ENCODE data around the gene LYG1.
"Not testable (repeated sequence)": the region's sequence is repeated elsewhere in the genome, so short reads cannot be mapped to it uniquely, and the experiment has no call there.

The LYG1 gene

DNA sequence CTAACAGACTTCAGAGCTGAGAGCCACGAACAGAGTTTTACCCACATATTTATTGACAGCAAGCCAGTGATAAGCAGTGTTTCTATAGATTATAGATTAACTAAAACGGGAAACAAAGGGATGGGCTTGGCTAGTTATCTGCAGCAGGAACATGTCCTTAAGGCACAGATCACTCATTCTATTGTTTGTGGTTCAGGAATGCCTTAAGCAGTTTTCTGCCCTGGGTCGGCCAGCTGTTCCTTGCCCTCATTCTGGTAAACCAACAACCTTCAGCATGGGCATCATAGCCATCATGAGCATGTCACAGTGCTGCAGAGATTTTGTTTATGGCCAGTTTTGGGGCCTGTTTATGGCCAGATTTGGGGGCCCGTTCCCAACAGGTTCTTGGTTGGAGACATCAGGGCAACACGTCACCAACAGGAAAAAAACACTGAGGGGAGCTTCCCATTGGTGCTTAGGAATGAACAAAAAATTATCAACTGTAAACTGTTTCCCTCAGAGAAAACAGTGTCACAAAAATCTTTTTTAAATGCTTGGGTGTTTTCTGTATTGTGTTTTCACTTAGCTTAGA lies 22.7 kb downstream of the LYG1 start:
- not testable (repeated sequence) for H3K9me3 ChIP-seq (ENCODE audit: control insufficient read depth in 1 of 2, low read length in 2 of 2); H3K27ac ChIP-seq (ENCODE audit: low read depth, low read length); H3K9ac ChIP-seq (ENCODE audit: low read depth in 1 of 2, low read length in 2 of 2); H3K27me3 ChIP-seq (ENCODE audit: control insufficient read depth in 1 of 2, insufficient read depth in 2 of 2, low read length in 2 of 2); H3K36me3 ChIP-seq (ENCODE audit: control insufficient read depth in 1 of 2, insufficient read depth in 2 of 2, low read length in 2 of 2); H3K4me1 ChIP-seq (ENCODE audit: control insufficient read depth in 1 of 2, insufficient read depth in 2 of 2, low read length in 2 of 2); H3K4me3 ChIP-seq (ENCODE audit: low read depth in 1 of 2, low read length in 2 of 2)

DNA sequence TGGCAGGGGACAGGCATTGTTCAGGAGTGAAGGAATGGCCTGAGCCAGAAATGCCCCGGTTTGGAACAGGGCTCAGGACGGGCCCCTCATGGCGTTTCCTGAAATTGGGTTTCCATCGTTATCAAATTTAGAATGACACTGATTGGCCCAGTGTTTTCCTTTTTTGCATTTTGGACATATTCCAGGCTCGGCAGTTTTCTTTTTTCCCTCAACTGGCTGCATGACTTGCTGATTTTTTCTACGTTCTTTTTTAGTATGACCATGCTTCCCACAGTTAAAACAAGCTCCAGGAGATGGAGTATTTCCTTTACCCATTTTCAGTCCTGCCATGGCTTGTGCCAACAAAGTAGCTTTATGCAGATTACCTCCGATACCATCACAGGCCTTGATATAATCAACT lies 25.1 kb downstream of the LYG1 start:
- no peak overlapping the region for H3K27ac ChIP-seq (ENCODE audit: low read depth, low read length)
- no peaks in the 10 kb centered on the region for H3K27me3 ChIP-seq (ENCODE audit: control insufficient read depth in 1 of 2, insufficient read depth in 2 of 2, low read length in 2 of 2)
- no peaks in the 10 kb centered on the region for H3K4me1 ChIP-seq (ENCODE audit: control insufficient read depth in 1 of 2, insufficient read depth in 2 of 2, low read length in 2 of 2)
- H3K9me3 ChIP-seq (ENCODE audit: control insufficient read depth in 1 of 2, low read length in 2 of 2), result peaks cover 5 to 13% of the 10 kb centered on the region in 2 donors
- H3K36me3 ChIP-seq (ENCODE audit: control insufficient read depth in 1 of 2, insufficient read depth in 2 of 2, low read length in 2 of 2), result no peaks in the 10 kb centered on the region
- H3K4me3 ChIP-seq (ENCODE audit: low read depth in 1 of 2, low read length in 2 of 2), result no peak overlapping the region
- H3K9ac ChIP-seq (ENCODE audit: low read depth in 1 of 2, low read length in 2 of 2), result no peak overlapping the region

DNA sequence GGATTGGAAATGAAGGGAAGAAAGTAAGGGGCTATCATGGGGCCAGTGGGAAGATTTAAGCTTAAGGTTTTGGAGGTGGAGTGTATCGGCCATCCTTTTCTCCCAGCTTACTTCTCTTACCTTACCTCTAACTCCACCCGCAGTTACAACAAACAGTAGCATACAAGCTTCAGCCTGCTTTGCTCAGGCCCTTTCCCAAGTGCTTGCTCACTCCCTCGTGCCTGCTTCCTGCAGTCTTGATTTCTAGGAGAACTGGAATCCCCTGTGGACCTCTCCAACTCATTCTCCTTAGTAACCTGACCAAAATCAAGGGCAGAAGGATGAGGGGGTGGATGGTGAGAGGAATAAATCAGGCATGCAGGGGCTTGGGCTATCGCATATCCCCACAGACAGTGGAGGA lies 39.8 kb downstream of the LYG1 start:
- H3K4me1 ChIP-seq (ENCODE audit: control insufficient read depth in 1 of 2, insufficient read depth in 2 of 2, low read length in 2 of 2), result no peaks in the 10 kb centered on the region
- H3K27ac ChIP-seq (ENCODE audit: low read depth, low read length), result no peak overlapping the region
- H3K9ac ChIP-seq (ENCODE audit: low read depth in 1 of 2, low read length in 2 of 2), result no peak overlapping the region
- no peaks in the 10 kb centered on the region for H3K9me3 ChIP-seq (ENCODE audit: control insufficient read depth in 1 of 2, low read length in 2 of 2)
- no peaks in the 10 kb centered on the region for H3K36me3 ChIP-seq (ENCODE audit: control insufficient read depth in 1 of 2, insufficient read depth in 2 of 2, low read length in 2 of 2)
- no peaks in the 10 kb centered on the region for H3K27me3 ChIP-seq (ENCODE audit: control insufficient read depth in 1 of 2, insufficient read depth in 2 of 2, low read length in 2 of 2)
- H3K4me3 ChIP-seq (ENCODE audit: low read depth in 1 of 2, low read length in 2 of 2), result no peak overlapping the region

DNA sequence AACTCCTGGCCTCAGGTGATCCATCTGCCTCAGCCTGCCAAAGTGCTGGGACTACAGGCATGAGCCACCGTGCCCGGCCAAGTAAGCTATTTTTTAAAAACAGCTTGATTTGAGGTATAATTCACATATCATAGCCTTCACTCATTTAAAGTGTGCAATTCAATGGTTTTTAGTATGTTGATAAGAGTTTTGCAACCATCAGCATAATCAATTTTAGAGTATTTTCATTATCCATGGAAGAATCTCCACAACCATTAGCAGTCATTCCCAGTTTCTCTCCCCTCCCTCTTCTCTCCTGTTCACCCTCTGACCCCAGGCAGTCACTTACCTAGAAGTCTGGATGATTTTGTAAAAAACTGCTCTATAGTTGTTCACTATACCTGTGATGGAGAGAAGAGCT lies 40.8 kb downstream of the LYG1 start:
- Histone ChIP-seq H3K9me3 (ENCODE audit: control insufficient read depth in 1 of 2, low read length in 2 of 2) (no peaks in the 10 kb centered on the region), H3K27ac (ENCODE audit: low read depth, low read length) (no peak overlapping the region), H3K4me1 (ENCODE audit: control insufficient read depth in 1 of 2, insufficient read depth in 2 of 2, low read length in 2 of 2) (no peaks in the 10 kb centered on the region), H3K36me3 (ENCODE audit: control insufficient read depth in 1 of 2, insufficient read depth in 2 of 2, low read length in 2 of 2) (no peaks in the 10 kb centered on the region), H3K9ac (ENCODE audit: low read depth in 1 of 2, low read length in 2 of 2) (no peak overlapping the region), H3K4me3 (ENCODE audit: low read depth in 1 of 2, low read length in 2 of 2) (no peak overlapping the region), H3K27me3 (ENCODE audit: control insufficient read depth in 1 of 2, insufficient read depth in 2 of 2, low read length in 2 of 2) (no peaks in the 10 kb centered on the region)

DNA sequence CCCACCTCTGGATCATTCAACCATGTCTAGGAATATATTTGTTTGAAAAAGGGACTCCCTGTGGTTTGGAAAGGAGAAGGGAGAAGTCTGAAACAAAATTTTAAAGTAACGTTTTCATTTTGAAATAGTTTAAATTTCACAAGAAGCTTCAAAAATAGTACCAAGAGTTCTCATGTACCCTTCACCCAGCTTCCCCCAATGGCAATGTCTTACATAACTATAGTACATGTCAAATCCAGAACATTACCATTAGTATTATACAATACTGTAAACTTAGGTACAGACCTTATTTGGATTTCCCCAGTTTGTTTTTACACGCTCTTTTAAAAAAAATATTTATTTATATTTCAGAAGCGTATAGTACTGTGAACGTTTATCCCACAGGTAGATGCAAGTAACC lies 41.5 kb downstream of the LYG1 start:
- Histone ChIP-seq H3K9me3 (ENCODE audit: control insufficient read depth in 1 of 2, low read length in 2 of 2) (no peaks in the 10 kb centered on the region), H3K36me3 (ENCODE audit: control insufficient read depth in 1 of 2, insufficient read depth in 2 of 2, low read length in 2 of 2) (no peaks in the 10 kb centered on the region), H3K27ac (ENCODE audit: low read depth, low read length) (no peak overlapping the region), H3K4me3 (ENCODE audit: low read depth in 1 of 2, low read length in 2 of 2) (no peak overlapping the region), H3K9ac (ENCODE audit: low read depth in 1 of 2, low read length in 2 of 2) (no peak overlapping the region), H3K27me3 (ENCODE audit: control insufficient read depth in 1 of 2, insufficient read depth in 2 of 2, low read length in 2 of 2) (no peaks in the 10 kb centered on the region), H3K4me1 (ENCODE audit: control insufficient read depth in 1 of 2, insufficient read depth in 2 of 2, low read length in 2 of 2) (no peaks in the 10 kb centered on the region)

DNA sequence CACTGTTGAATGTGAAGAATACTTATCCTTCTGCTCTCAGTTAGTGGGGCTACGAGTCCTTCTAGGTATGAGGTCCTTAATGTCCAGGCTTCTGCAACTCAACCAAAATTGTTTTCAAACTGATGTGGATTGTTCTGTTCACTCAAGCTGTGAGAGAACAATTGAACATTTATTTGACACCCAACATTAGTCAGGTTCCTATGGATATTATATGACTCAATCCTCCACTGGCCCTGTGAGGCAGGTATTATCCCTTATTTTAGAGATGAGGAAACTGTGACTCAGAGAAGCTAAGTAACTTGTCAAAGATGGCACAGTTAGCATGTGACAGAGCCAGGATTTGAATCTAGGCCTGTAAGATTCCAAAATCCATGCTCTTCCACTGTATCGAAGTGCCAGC lies 44.3 kb downstream of the LYG1 start:
- no peak overlapping the region for H3K27ac ChIP-seq (ENCODE audit: low read depth, low read length)
- H3K9me3 ChIP-seq (ENCODE audit: control insufficient read depth in 1 of 2, low read length in 2 of 2), result no peaks in the 10 kb centered on the region
- H3K4me1 ChIP-seq (ENCODE audit: control insufficient read depth in 1 of 2, insufficient read depth in 2 of 2, low read length in 2 of 2), result no peaks in the 10 kb centered on the region
- no peaks in the 10 kb centered on the region for H3K36me3 ChIP-seq (ENCODE audit: control insufficient read depth in 1 of 2, insufficient read depth in 2 of 2, low read length in 2 of 2)
- no peak overlapping the region for H3K4me3 ChIP-seq (ENCODE audit: low read depth in 1 of 2, low read length in 2 of 2)
- H3K9ac ChIP-seq (ENCODE audit: low read depth in 1 of 2, low read length in 2 of 2), result no peak overlapping the region
- H3K27me3 ChIP-seq (ENCODE audit: control insufficient read depth in 1 of 2, insufficient read depth in 2 of 2, low read length in 2 of 2), result no peaks in the 10 kb centered on the region

DNA sequence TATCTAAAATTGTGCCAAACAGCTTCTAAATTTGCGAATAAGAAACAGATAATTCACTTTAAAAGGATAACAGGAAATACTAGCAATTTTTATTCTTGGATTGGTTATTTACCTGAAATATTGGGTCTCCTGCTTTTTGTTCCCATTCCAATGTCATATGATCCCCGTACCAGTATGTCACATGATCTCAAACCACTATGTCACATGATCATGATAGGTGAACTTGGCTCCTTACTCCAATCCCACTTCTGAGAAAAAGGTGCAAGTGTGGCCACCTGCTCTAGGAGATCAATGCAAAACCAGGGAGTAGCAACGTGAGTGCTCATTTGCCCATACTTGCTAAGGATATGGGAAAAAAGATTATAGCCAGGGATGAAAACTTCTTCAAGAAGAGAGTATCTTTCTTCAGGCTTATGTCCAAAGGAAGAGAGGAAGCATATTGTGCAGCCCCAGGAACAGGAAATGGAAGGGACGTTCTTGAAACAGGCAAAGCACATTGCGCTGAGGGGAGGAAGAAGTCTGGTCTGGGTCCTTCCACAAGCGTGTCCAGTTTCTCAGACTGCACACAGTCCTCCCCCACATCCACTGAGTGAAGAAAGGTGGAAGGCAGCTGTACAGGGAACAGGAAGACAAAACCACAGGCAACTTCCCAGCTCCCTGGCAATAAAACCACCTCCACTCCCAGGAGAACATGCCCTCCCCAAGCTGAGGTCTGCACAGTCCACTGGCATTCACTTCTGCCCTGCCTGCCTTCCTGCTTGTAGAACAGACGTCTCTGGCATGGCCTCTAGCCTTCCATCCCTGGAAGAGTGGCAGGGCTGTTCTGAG lies 45.3 kb downstream of the LYG1 start, which contains the start of gene LYG2:
LYG2 (minus strand) TSS at position 176 of the 828 bp plus-strand sequence. CDS start 1,406 bp downstream, outside the sequence.
- Histone ChIP-seq H3K27ac (ENCODE audit: low read depth, low read length) (no peak within 1 kb of the TSS), H3K36me3 (ENCODE audit: control insufficient read depth in 1 of 2, insufficient read depth in 2 of 2, low read length in 2 of 2) (no peaks in the 10 kb centered on the region), H3K9ac (ENCODE audit: low read depth in 1 of 2, low read length in 2 of 2) (no peak within 1 kb of the TSS), H3K27me3 (ENCODE audit: control insufficient read depth in 1 of 2, insufficient read depth in 2 of 2, low read length in 2 of 2) (no peaks in the 10 kb centered on the region), H3K4me1 (ENCODE audit: control insufficient read depth in 1 of 2, insufficient read depth in 2 of 2, low read length in 2 of 2) (no peaks in the 10 kb centered on the region), H3K4me3 (ENCODE audit: low read depth in 1 of 2, low read length in 2 of 2) (no peak within 1 kb of the TSS), H3K9me3 (ENCODE audit: control insufficient read depth in 1 of 2, low read length in 2 of 2) (no peaks in the 10 kb centered on the region)

DNA sequence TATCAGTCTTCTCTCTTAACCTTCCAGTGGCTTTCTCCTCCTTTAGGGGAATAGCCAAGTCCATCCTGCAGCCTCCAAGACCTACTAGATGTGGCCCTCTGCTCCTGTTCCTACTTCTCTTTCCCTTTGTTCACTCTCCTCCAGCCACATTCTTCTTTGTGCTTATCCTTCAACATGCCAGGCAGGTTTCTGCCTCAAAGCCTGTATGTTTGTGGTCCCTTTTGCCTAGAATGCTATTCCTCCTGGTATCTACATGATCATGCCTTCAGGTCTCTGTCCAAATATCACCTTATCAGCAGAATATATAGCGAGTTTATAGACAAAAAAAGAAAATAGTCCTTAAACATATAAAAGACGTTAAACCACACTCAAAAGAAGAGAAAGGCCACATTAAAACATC lies 51.0 kb downstream of the LYG1 start:
- no peaks in the 10 kb centered on the region for H3K4me1 ChIP-seq (ENCODE audit: control insufficient read depth in 1 of 2, insufficient read depth in 2 of 2, low read length in 2 of 2)
- H3K9me3 ChIP-seq (ENCODE audit: control insufficient read depth in 1 of 2, low read length in 2 of 2), result no peaks in the 10 kb centered on the region
- no peak overlapping the region for H3K4me3 ChIP-seq (ENCODE audit: low read depth in 1 of 2, low read length in 2 of 2)
- H3K36me3 ChIP-seq (ENCODE audit: control insufficient read depth in 1 of 2, insufficient read depth in 2 of 2, low read length in 2 of 2), result no peaks in the 10 kb centered on the region
- H3K27me3 ChIP-seq (ENCODE audit: control insufficient read depth in 1 of 2, insufficient read depth in 2 of 2, low read length in 2 of 2), result no peaks in the 10 kb centered on the region
- no peak overlapping the region for H3K9ac ChIP-seq (ENCODE audit: low read depth in 1 of 2, low read length in 2 of 2)
- H3K27ac ChIP-seq (ENCODE audit: low read depth, low read length), result no peak overlapping the region

DNA sequence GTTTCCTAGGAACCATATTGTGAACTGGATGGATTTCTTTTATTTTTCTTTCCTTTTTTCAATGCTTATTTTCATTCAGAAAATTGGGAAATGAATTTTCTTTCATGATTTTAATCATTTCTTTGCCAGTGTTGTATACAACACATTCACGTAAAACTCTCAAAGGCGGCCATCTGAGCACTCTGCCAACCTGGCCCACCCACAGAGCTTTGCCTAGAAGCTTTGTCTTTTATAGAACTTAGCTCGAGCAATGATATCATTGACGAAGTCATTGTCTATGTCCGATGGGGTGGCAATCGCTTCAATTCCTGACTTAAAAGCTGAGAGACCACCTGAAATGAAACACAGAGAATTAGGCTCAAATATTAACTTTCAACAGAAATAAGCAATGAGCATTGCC lies 58.8 kb downstream of the LYG1 start:
- Histone ChIP-seq H3K4me1 (ENCODE audit: control insufficient read depth in 1 of 2, insufficient read depth in 2 of 2, low read length in 2 of 2) (no peaks in the 10 kb centered on the region), H3K4me3 (ENCODE audit: low read depth in 1 of 2, low read length in 2 of 2) (no peak overlapping the region), H3K9me3 (ENCODE audit: control insufficient read depth in 1 of 2, low read length in 2 of 2) (no peaks in the 10 kb centered on the region), H3K27ac (ENCODE audit: low read depth, low read length) (no peak overlapping the region), H3K27me3 (ENCODE audit: control insufficient read depth in 1 of 2, insufficient read depth in 2 of 2, low read length in 2 of 2) (no peaks in the 10 kb centered on the region), H3K36me3 (ENCODE audit: control insufficient read depth in 1 of 2, insufficient read depth in 2 of 2, low read length in 2 of 2) (no peaks in the 10 kb centered on the region), H3K9ac (ENCODE audit: low read depth in 1 of 2, low read length in 2 of 2) (no peak overlapping the region)

DNA sequence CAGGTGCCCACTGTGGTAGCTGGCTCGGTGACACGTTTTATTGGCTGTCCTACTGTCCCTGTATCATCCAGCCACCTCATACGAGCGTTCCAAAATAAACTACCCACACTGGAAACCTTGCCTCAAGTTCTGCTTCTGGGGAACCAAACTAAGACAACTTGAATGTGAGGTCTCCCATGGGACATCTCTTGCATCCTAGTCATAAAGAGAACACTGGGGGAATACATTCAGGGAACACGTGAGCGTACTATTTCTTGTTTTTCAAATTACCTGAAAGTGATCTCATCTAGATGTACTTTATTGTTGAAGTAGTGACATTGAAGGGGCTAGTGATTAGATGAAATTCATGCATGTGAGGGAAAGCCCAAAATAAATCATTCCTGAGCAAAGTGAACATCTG lies 60.6 kb downstream of the LYG1 start:
- Histone ChIP-seq H3K27ac (ENCODE audit: low read depth, low read length) (no peak overlapping the region), H3K4me1 (ENCODE audit: control insufficient read depth in 1 of 2, insufficient read depth in 2 of 2, low read length in 2 of 2) (no peaks in the 10 kb centered on the region), H3K4me3 (ENCODE audit: low read depth in 1 of 2, low read length in 2 of 2) (no peak overlapping the region)

More for the DNA sequence above, 60.6 kb downstream of the LYG1 start:
- no peaks in the 10 kb centered on the region for H3K36me3 ChIP-seq (ENCODE audit: control insufficient read depth in 1 of 2, insufficient read depth in 2 of 2, low read length in 2 of 2)
- no peaks in the 10 kb centered on the region for H3K27me3 ChIP-seq (ENCODE audit: control insufficient read depth in 1 of 2, insufficient read depth in 2 of 2, low read length in 2 of 2)
- no peaks in the 10 kb centered on the region for H3K9me3 ChIP-seq (ENCODE audit: control insufficient read depth in 1 of 2, low read length in 2 of 2)
- no peak overlapping the region for H3K9ac ChIP-seq (ENCODE audit: low read depth in 1 of 2, low read length in 2 of 2)

Data from duodenal mucosa (tissue), 2 donors.